H9 (cell line): Measurements from ENCODE around the gene LDLRAD4. TPM values are rescaled to one million over a fixed set of nuclear protein-coding genes. Genes with fewer than 3 reads are reported as not detected.

Source experiments
- DNase-seq: peaks from one replicate; pipeline ENCODE4 v3.0.0-alpha.2; 2017
- H2AFZ ChIP-seq: one replicate; pipeline ENCODE4 v1.6.1; 2013; ENCODE audit warnings: mild to moderate bottlenecking, low read length, control low read depth, moderate library complexity
- H2AK5ac ChIP-seq: 2 replicates; pipeline ENCODE4 v1.6.1; 2013; ENCODE audit warnings: low read length, control low read depth, mixed read lengths; ENCODE audit not compliant: insufficient read length
- H2BK120ac ChIP-seq: one replicate; pipeline ENCODE4 v1.6.1; 2013; ENCODE audit warnings: low read depth, mild to moderate bottlenecking, low read length, control low read depth, inconsistent platforms; ENCODE audit not compliant: poor library complexity, severe bottlenecking
- H2BK12ac ChIP-seq: 2 replicates; pipeline ENCODE4 v1.6.1; 2013; ENCODE audit warnings: low read length, control low read depth, mixed read lengths, low read depth; ENCODE audit not compliant: insufficient read length
- H2BK15ac ChIP-seq: 2 replicates; pipeline ENCODE4 v1.6.1; 2013; ENCODE audit warnings: low read depth, low read length, control low read depth
- H2BK20ac ChIP-seq: one replicate; pipeline ENCODE4 v1.6.1; 2013; ENCODE audit warnings: low read depth, mild to moderate bottlenecking, low read length, control low read depth, inconsistent platforms; ENCODE audit not compliant: poor library complexity, severe bottlenecking
- H2BK5ac ChIP-seq: 2 replicates; pipeline ENCODE4 v1.6.1; 2013; ENCODE audit warnings: low read length, control low read depth, mixed read lengths; ENCODE audit not compliant: insufficient read length
- H3K14ac ChIP-seq: 2 replicates; pipeline ENCODE4 v1.6.1; 2013; ENCODE audit warnings: low read length, control low read depth; ENCODE audit not compliant: insufficient read depth
- H3K18ac ChIP-seq: 2 replicates; pipeline ENCODE4 v1.6.1; 2013; ENCODE audit warnings: low read depth, mild to moderate bottlenecking, mixed read lengths, low read length, control low read depth; ENCODE audit not compliant: insufficient read length
- H3K23ac ChIP-seq: 2 replicates; pipeline ENCODE4 v1.6.1; 2013; ENCODE audit warnings: low read length, control low read depth, mixed read lengths, low read depth; ENCODE audit not compliant: insufficient read length
- H3K23me2 ChIP-seq: 2 replicates; pipeline ENCODE4 v1.6.1; 2013; ENCODE audit warnings: low read depth, mild to moderate bottlenecking, mixed read lengths, low read length, control low read depth; ENCODE audit not compliant: insufficient read length, poor library complexity, severe bottlenecking
- H3K27ac ChIP-seq: 2 replicates; pipeline ENCODE4 v1.5.1; 2013; ENCODE audit warnings: low read length, control low read depth, mixed read lengths, low read depth; ENCODE audit not compliant: insufficient read length
- H3K27me3 ChIP-seq: 2 replicates; pipeline ENCODE4 v1.6.1; 2013; ENCODE audit warnings: low read length, control low read depth, inconsistent platforms; ENCODE audit not compliant: insufficient read depth
- H3K4ac ChIP-seq: 2 replicates; pipeline ENCODE4 v1.6.1; 2013; ENCODE audit warnings: low read depth, mild to moderate bottlenecking, control low read depth, inconsistent platforms, low read length, moderate library complexity
- H3K4me1 ChIP-seq: 2 replicates; pipeline ENCODE4 v1.6.1; 2013; ENCODE audit warnings: low read length, control low read depth, inconsistent platforms; ENCODE audit not compliant: insufficient read depth
- H3K4me2 ChIP-seq: 2 replicates; pipeline ENCODE4 v1.6.1; 2013; ENCODE audit warnings: low read length, control low read depth, mixed read lengths; ENCODE audit not compliant: insufficient read length, insufficient read depth
- H3K56ac ChIP-seq: 2 replicates; pipeline ENCODE4 v1.6.1; 2013; ENCODE audit warnings: low read depth, mild to moderate bottlenecking, mixed read lengths, low read length, control low read depth; ENCODE audit not compliant: insufficient read length
- H3K79me1 ChIP-seq: 2 replicates; pipeline ENCODE4 v1.6.1; 2013; ENCODE audit warnings: low read depth, mild to moderate bottlenecking, moderate library complexity, low read length, control low read depth, inconsistent platforms; ENCODE audit not compliant: insufficient read depth, poor library complexity, severe bottlenecking
- H3K79me2 ChIP-seq: 2 replicates; pipeline ENCODE4 v1.6.1; 2013; ENCODE audit warnings: low read length, control low read depth, inconsistent platforms; ENCODE audit not compliant: insufficient read depth
- H3K9ac ChIP-seq: 2 replicates; pipeline ENCODE4 v1.6.1; 2013; ENCODE audit warnings: low read length, control low read depth, mixed read lengths; ENCODE audit not compliant: insufficient read length; ENCODE audit errors: extremely low read depth
- H3K9me3 ChIP-seq: one replicate; pipeline ENCODE4 v1.6.1; 2013; ENCODE audit warnings: low read depth, low read length, inconsistent platforms; ENCODE audit not compliant: control insufficient read depth
- H3T11ph ChIP-seq: one replicate; pipeline ENCODE4 v1.6.1; 2013; ENCODE audit warnings: mild to moderate bottlenecking, low read length, control low read depth, inconsistent platforms
- H4K20me1 ChIP-seq: one replicate; pipeline ENCODE4 v1.6.1; 2013; ENCODE audit not compliant: control insufficient read depth, insufficient read length, insufficient read depth
- H4K5ac ChIP-seq: 2 replicates; pipeline ENCODE4 v1.6.1; 2013; ENCODE audit warnings: low read depth, mild to moderate bottlenecking, mixed read lengths, low read length, control low read depth; ENCODE audit not compliant: insufficient read length
- H4K8ac ChIP-seq: replicated peaks from 2 replicates; pipeline ENCODE4 v1.6.1; 2013; ENCODE audit warnings: low read length, control low read depth, mixed read lengths, low read depth; ENCODE audit not compliant: insufficient read length
- H4K91ac ChIP-seq: 2 replicates; pipeline ENCODE4 v1.6.1; 2013; ENCODE audit warnings: low read depth, mild to moderate bottlenecking, moderate library complexity, mixed read lengths, low read length, control low read depth; ENCODE audit not compliant: insufficient read length
- H3K27ac Mint-ChIP-seq, 3 experiments: 2 replicates in 2 of 3; 3 replicates in 1 of 3; pipeline ENCODE4 v1.8.0; 2020 to 2021; ENCODE audit warnings: mixed read lengths in 3 of 3, mild to moderate bottlenecking in 1 of 3, moderate library complexity in 1 of 3
- H3K27me3 Mint-ChIP-seq: 2 replicates; pipeline ENCODE4 v1.8.0; 2021; ENCODE audit warnings: low read depth, mild to moderate bottlenecking, moderate library complexity, mixed read lengths
- H3K36me3 Mint-ChIP-seq, 3 experiments: 2 replicates in 2 of 3; 3 replicates in 1 of 3; pipeline ENCODE4 v1.8.0; 2020 to 2021; ENCODE audit warnings: low read depth in 3 of 3, mixed read lengths in 3 of 3; ENCODE audit not compliant: insufficient read depth in 1 of 3
- H3K4me1 Mint-ChIP-seq, 2 experiments: 2 replicates each; pipeline ENCODE4 v1.8.0; 2020; ENCODE audit warnings: mixed read lengths in 2 of 2
- H3K4me3 Mint-ChIP-seq, 2 experiments: 2 replicates in 1 of 2; 3 replicates in 1 of 2; pipeline ENCODE4 v1.8.0; 2020 to 2021; ENCODE audit warnings: mild to moderate bottlenecking in 2 of 2, mixed read lengths in 2 of 2, moderate library complexity in 1 of 2
- H3K9me3 Mint-ChIP-seq, 2 experiments: 2 replicates in 1 of 2; 3 replicates in 1 of 2; pipeline ENCODE4 v1.8.0; 2020; ENCODE audit warnings: mild to moderate bottlenecking in 2 of 2, mixed read lengths in 2 of 2, moderate library complexity in 1 of 2
- CTCF ChIP-seq: fragments of 200-600 bp; sonication (generic); conservative IDR thresholded peaks from 3 replicates; pipeline ENCODE4 v1.8.0; 2021; ENCODE audit warnings: antibody characterized with exemption, mild to moderate bottlenecking
- WGBS: extraction: QIAGEN DNeasy Blood & Tissue Kit; methylation state at CpG from one replicate; pipeline ENCODE4 v1.1.7; 2013; ENCODE audit warnings: missing lambda C conversion rate, low lambda C conversion rate, mixed read lengths; ENCODE audit not compliant: insufficient read length; ENCODE audit errors: extremely low coverage; 5-methylcytosine and 5-hydroxymethylcytosine counted together
- total RNA-seq: library from RNA; stranded (reverse); gene quantifications from 2 replicates; pipeline ENCODE4 v1.2.1, GENCODE V29; 2021

The LDLRAD4 gene
- total RNA-seq, 1 experiment from 2014 or later: 3.9 TPM

GRCh38 chr18:13245481-13246000, 27.0 kb downstream of the LDLRAD4 start:
- no peak overlapping the region for H3K27ac ChIP-seq
- no peaks in the 10 kb centered on the region for H3K4me1 ChIP-seq
- no peaks in the 10 kb centered on the region for H3K79me2 ChIP-seq
- H3K4me2 ChIP-seq: no peak overlapping the region
- no peaks in the 10 kb centered on the region; a peak in 1 of 7 replicates for H3K36me3 Mint-ChIP-seq
- no peak overlapping the region for H2BK12ac ChIP-seq
- H3K79me1 ChIP-seq: no peaks in the 10 kb centered on the region
- H4K5ac ChIP-seq: no peak overlapping the region
- no peak overlapping the region for H3K9ac ChIP-seq
- no peak for DNase-seq
- no peak overlapping the region for H2BK5ac ChIP-seq
- no peak overlapping the region for H2AK5ac ChIP-seq
- H3K23me2 ChIP-seq: no peaks in the 10 kb centered on the region
- H3K27ac Mint-ChIP-seq: no peak overlapping the region
- no peak overlapping the region for H2AFZ ChIP-seq
- H2BK120ac ChIP-seq: no peak overlapping the region
- no peaks in the 10 kb centered on the region for H3K9me3 ChIP-seq
- H4K20me1 ChIP-seq: no peaks in the 10 kb centered on the region
- H3K18ac ChIP-seq: no peak overlapping the region
- peaks cover 2% of the 10 kb centered on the region; the same call in 1 of the 2 replicates for H3K27me3 Mint-ChIP-seq
- H3K27me3 ChIP-seq: no peaks in the 10 kb centered on the region
- no peak overlapping the region for H4K8ac ChIP-seq
- H3K4me1 Mint-ChIP-seq: peaks cover 7 to 11% of the 10 kb centered on the region in 2 experiments
- H4K91ac ChIP-seq: no peak overlapping the region
- no peak overlapping the region for H3K4me3 Mint-ChIP-seq
- no CpG with 5 or more reads among the region's 6 CpGs for WGBS
- H3K14ac ChIP-seq: no peak overlapping the region
- H3K56ac ChIP-seq: no peak overlapping the region
- H2BK20ac ChIP-seq: no peak overlapping the region
- H3T11ph ChIP-seq: no peak overlapping the region
- no peak overlapping the region for H2BK15ac ChIP-seq
- H3K4ac ChIP-seq: no peak overlapping the region
- TF ChIP-seq CTCF: no peak
- no peak overlapping the region for H3K23ac ChIP-seq
- peaks cover 0 to 6% of the 10 kb centered on the region in 2 experiments; a peak in 2 of 5 replicates for H3K9me3 Mint-ChIP-seq
